Neural progenitor cell (in vitro differentiated cells): ENCODE measurements around the gene RTL9.

Experiments used
- EZH2 ChIP-seq: fragments of 200-600 bp; sonication (generic); IDR thresholded peaks from 2 replicates; pipeline ENCODE4 v1.6.1; 2017; ENCODE audit warnings: antibody characterized with exemption, mild to moderate bottlenecking, moderate library complexity
- TF ChIP-seq, protein P1 (sequence below): fragments of 200-600 bp; sonication (generic); IDR thresholded peaks from 2 replicates; pipeline ENCODE4 v1.5.1; 2017; ENCODE audit warnings: antibody characterized with exemption, mild to moderate bottlenecking

DNA sequence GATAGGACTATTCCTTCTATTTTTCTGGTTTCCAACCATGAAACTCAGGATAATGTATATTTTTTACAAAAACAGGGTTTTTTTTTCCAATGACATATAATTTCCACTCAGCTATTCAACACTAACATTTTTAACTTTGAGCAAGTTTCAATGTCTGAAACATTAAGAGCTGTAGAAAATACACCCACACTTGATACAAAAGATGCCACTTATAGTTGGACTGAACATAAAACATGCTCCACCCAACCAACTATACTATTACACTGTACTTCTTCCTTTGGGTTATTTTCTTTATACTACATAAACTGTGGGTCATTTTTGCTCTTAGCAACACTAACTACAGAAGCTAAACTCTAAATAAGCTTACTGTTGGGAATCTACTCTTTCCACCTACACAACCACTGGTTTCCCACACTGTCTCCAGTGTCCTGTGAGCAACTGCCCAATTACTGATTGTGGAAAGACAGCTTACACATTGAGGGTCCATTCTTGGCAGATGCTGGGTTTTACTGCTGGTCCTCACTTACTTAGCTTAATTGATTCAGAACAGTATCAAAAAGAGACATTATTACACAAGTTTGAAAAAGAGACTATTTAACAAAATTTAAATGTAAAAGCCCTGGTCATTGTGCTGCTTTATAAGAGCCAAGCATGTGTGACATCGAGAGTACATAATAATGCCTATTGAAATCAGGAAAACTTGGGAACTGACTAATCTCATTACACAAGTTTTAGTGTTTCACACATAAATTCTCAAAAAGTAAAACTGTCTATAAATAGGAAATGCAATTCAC, 47.0 kb upstream of the RTL9 start:
- TF ChIP-seq, protein P1, sequence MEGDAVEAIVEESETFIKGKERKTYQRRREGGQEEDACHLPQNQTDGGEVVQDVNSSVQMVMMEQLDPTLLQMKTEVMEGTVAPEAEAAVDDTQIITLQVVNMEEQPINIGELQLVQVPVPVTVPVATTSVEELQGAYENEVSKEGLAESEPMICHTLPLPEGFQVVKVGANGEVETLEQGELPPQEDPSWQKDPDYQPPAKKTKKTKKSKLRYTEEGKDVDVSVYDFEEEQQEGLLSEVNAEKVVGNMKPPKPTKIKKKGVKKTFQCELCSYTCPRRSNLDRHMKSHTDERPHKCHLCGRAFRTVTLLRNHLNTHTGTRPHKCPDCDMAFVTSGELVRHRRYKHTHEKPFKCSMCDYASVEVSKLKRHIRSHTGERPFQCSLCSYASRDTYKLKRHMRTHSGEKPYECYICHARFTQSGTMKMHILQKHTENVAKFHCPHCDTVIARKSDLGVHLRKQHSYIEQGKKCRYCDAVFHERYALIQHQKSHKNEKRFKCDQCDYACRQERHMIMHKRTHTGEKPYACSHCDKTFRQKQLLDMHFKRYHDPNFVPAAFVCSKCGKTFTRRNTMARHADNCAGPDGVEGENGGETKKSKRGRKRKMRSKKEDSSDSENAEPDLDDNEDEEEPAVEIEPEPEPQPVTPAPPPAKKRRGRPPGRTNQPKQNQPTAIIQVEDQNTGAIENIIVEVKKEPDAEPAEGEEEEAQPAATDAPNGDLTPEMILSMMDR: no peak
- no peak for TF ChIP-seq EZH2
